ENCODE data around the gene CPNE2. TPM values are rescaled to one million over a fixed set of nuclear protein-coding genes. Genes with fewer than 3 reads are reported as not detected.
A peak's percentile ranks its signal among the peaks of the same experiment; 100 is the strongest.

Gene CPNE2
- total RNA-seq, 3 donors from 2014 or later = 48.7 to 77.0 (median 52.5) TPM

- H3K4me3 ChIP-seq = no peak overlapping the region
- no peak for DNase-seq
- peaks cover 44% of the 10 kb centered on the region for H3K4me1 ChIP-seq (ENCODE audit: low read depth)
- ATAC-seq = no peak
- no peak for TF ChIP-seq CTCF (IDR thresholded peaks at IDR 0.05)
- intact Hi-C loops (cut with DNase I, micrococcal nuclease) = no loop called here
- no peaks in the 10 kb centered on the region for H3K9me3 ChIP-seq
- H3K36me3 ChIP-seq (ENCODE audit: low read depth) = no peaks in the 10 kb centered on the region
Measured at GRCh38 chr16:57130950-57131321, 38.6 kb downstream of the CPNE2 start.

GRCh38 chr16:57131351-57131970, 39.1 kb downstream of the CPNE2 start:
- Histone ChIP-seq H3K9me3 (no peaks in the 10 kb centered on the region), H3K4me1 (ENCODE audit: low read depth) (peaks cover 44% of the 10 kb centered on the region), H3K36me3 (ENCODE audit: low read depth) (no peaks in the 10 kb centered on the region), H3K4me3 (no peak overlapping the region)
- ATAC-seq (peak; percentile 1), DNase-seq (peak in 1 of 3 donors; percentile 54)
- intact Hi-C loops (cut with DNase I, micrococcal nuclease) = no loop called here
- no peak for TF ChIP-seq CTCF (IDR thresholded peaks at IDR 0.05)

- DNase-seq (peak; percentile 89 to 95 (median 92)), ATAC-seq (peak; percentile 85)
- Histone ChIP-seq H3K4me3 (no peak overlapping the region), H3K9me3 (no peaks in the 10 kb centered on the region), H3K36me3 (ENCODE audit: low read depth) (no peaks in the 10 kb centered on the region), H3K4me1 (ENCODE audit: low read depth) (peaks cover 44% of the 10 kb centered on the region)
- intact Hi-C loops (cut with DNase I, micrococcal nuclease) = no loop called here
- TF ChIP-seq CTCF (IDR thresholded peaks at IDR 0.05) = no peak
Measured at GRCh38 chr16:57132470-57132869, 40.1 kb downstream of the CPNE2 start.

- Histone ChIP-seq H3K4me1 (ENCODE audit: low read depth) (peaks cover 44% of the 10 kb centered on the region), H3K4me3 (no peak overlapping the region), H3K36me3 (ENCODE audit: low read depth) (no peaks in the 10 kb centered on the region), H3K9me3 (no peaks in the 10 kb centered on the region)
- intact Hi-C loops (cut with DNase I, micrococcal nuclease) = no loop called here
- TF ChIP-seq CTCF (IDR thresholded peaks at IDR 0.05) = no peak
- ATAC-seq (no peak), DNase-seq (peak in 2 of 3 donors; percentile 49 to 54)
Measured at GRCh38 chr16:57133031-57133430, 40.6 kb downstream of the CPNE2 start.

- peaks cover 44% of the 10 kb centered on the region for H3K4me1 ChIP-seq (ENCODE audit: low read depth)
- H3K36me3 ChIP-seq (ENCODE audit: low read depth) = no peaks in the 10 kb centered on the region
- DNase-seq (peak in 2 of 3 donors; percentile 42 to 61), ATAC-seq (no peak)
- H3K4me3 ChIP-seq = no peak overlapping the region
- no peaks in the 10 kb centered on the region for H3K9me3 ChIP-seq
- no peak for TF ChIP-seq CTCF (IDR thresholded peaks at IDR 0.05)
- intact Hi-C loops (cut with DNase I, micrococcal nuclease) = no loop called here
Measured at GRCh38 chr16:57133886-57134285, 41.5 kb downstream of the CPNE2 start.

GRCh38 chr16:57134982-57135381, 42.6 kb downstream of the CPNE2 start:
- intact Hi-C loops (cut with DNase I, micrococcal nuclease) = no loop called here
- peak; percentile 77 for ATAC-seq
- no peaks in the 10 kb centered on the region for H3K36me3 ChIP-seq (ENCODE audit: low read depth)
- H3K9me3 ChIP-seq = no peaks in the 10 kb centered on the region
- no peak overlapping the region for H3K4me3 ChIP-seq
- DNase-seq = peak; percentile 79 to 85 (median 80)
- no peak for TF ChIP-seq CTCF (IDR thresholded peaks at IDR 0.05)
- H3K4me1 ChIP-seq (ENCODE audit: low read depth) = peaks cover 47% of the 10 kb centered on the region
